Measurements from ENCODE around the gene ARL16. TPM values are rescaled to one million over a fixed set of nuclear protein-coding genes. Genes with fewer than 3 reads are reported as not detected.

ARL16 gene
- total and polyA plus RNA-seq, 2 donors (not counting 3 experiments of a cell fraction or from before 2014, with no cell fraction given) = 41.4 to 71.7 TPM

GRCh38 chr17:81682565-81683207 is 911 bp downstream of the ARL16 start:
- DNase-seq (ENCODE audit: low read depth, low spot score) = no peak
- no peaks in the 10 kb centered on the region for H3K9me1 ChIP-seq (replicated peaks; ENCODE audit: control insufficient read depth, extremely low read depth, insufficient read depth, low read length)
- no peaks in the 10 kb centered on the region for H4K20me1 ChIP-seq (replicated peaks; ENCODE audit: control insufficient read depth, extremely low read depth, insufficient read depth, low read length)
- H3K9me3 ChIP-seq (replicated peaks; ENCODE audit: control insufficient read depth, insufficient read depth, low read length) = no peaks in the 10 kb centered on the region
- POLR2A ChIA-PET = interaction anchor here (1.0 kb wide), 1 partner anchor 21 kb away, joined by 4 read pairs; the partner anchor contains the start of gene MRPL12
- peak overlapping the region; percentile 47 for H3K4me2 ChIP-seq (ENCODE audit: insufficient read depth, low read length)
- H3K27ac ChIP-seq (ENCODE audit: insufficient read depth, low read depth, low read length) = peak overlapping the region; percentile 43
- FAIRE-seq = peak; percentile 37
- intact Hi-C loops (cut with micrococcal nuclease) (loop anchor here (1.0 kb wide), 1 partner anchor 29 kb away; no protein-coding TSS in a partner anchor), dilution Hi-C loops (cut with MboI; ENCODE audit: extremely low pct_ligation_motif_present, low sequenced_read_pairs) (no loop called here)
- CTCF ChIA-PET = interaction anchor here (1.2 kb wide), 1 partner anchor 15 kb away, joined by 4 read pairs; no protein-coding TSS in a partner anchor
- peaks cover 6 to 24% of the 10 kb centered on the region in 2 experiments for H3K36me3 ChIP-seq (ENCODE audit: control insufficient read depth in 2 of 2, extremely low read depth in 1 of 2, insufficient read depth in 2 of 2, low read length in 2 of 2)
- no peaks in the 10 kb centered on the region for H3K27me3 ChIP-seq (ENCODE audit: control insufficient read depth in 2 of 2, insufficient read depth in 2 of 2, low read length in 2 of 2)
- H3K79me2 ChIP-seq (ENCODE audit: control insufficient read depth, insufficient read depth, low read length) = peaks cover 55% of the 10 kb centered on the region
- peak overlapping the region; percentile 39 for H2AFZ ChIP-seq (ENCODE audit: low read depth, low read length)
- peak overlapping the region; percentile 87 for H3K9ac ChIP-seq (replicated peaks; ENCODE audit: extremely low read depth, insufficient read depth, low read length)
- peaks cover 16% of the 10 kb centered on the region for H3K4me1 ChIP-seq (ENCODE audit: control insufficient read depth, extremely low read depth, insufficient read depth, low read length)
- H3K4me3 ChIP-seq (replicated peaks in 1 of 3; ENCODE audit: insufficient read depth in 1 of 3, low read depth in 1 of 3, low read length in 3 of 3) = peak overlapping the region; percentile 46 to 93 (median 66)
- BruUV-seq (replicated peaks) = TSS peak; percentile 31
- TF ChIP-seq GATA2 (IDR thresholded peaks at IDR 0.05; ENCODE audit: insufficient read depth, insufficient read length, low read depth, low read length) = no peak
- no peak for TF ChIP-seq POLR2A (IDR thresholded peaks at IDR 0.05; ENCODE audit: low read depth, low read length)
- TF ChIP-seq EZH2 (IDR thresholded peaks at IDR 0.05; ENCODE audit: borderline replicate concordance, low read depth, low read length, severe bottlenecking) = no peak
- no peak for TF ChIP-seq FOS (IDR thresholded peaks at IDR 0.05; ENCODE audit: borderline replicate concordance, insufficient read depth, low read length)
- TF ChIP-seq POLR2AphosphoS5 (IDR thresholded peaks at IDR 0.05; ENCODE audit: insufficient read depth, low read depth, low read length) = no peak
- TF ChIP-seq JUN (IDR thresholded peaks at IDR 0.05; ENCODE audit: borderline replicate concordance, insufficient read depth, insufficient read length, low read depth) = no peak
- TF ChIP-seq MAX (IDR thresholded peaks at IDR 0.05; ENCODE audit: insufficient read depth, insufficient read length) = no peak
- TF ChIP-seq MYC (IDR thresholded peaks at IDR 0.05; ENCODE audit: low read depth, low read length) = no peak
- no peak for TF ChIP-seq CTCF (IDR thresholded peaks at IDR 0.05; ENCODE audit: extremely low read depth in 1 of 2, insufficient read depth in 1 of 2, low read depth in 1 of 2, low read length in 2 of 2)

Data from endothelial cell of umbilical vein (primary cell).